HG03039 (cell line): Measurements from ENCODE around the gene SERPINA4.

Experiments used
- ATAC-seq: cut with Tn5 transposase; IDR thresholded peaks from one replicate; pipeline ENCODE4 v1.9.1; 2021; ENCODE audit warnings: mild to moderate bottlenecking, moderate library complexity; ENCODE audit not compliant: unreplicated experiment

SERPINA4 gene

GRCh38 chr14:94613720-94614644, 52.7 kb downstream of the SERPINA4 start:
- no peak for ATAC-seq

- no peak for ATAC-seq
Measured at GRCh38 chr14:94614802-94615201, 53.6 kb downstream of the SERPINA4 start.

DNA sequence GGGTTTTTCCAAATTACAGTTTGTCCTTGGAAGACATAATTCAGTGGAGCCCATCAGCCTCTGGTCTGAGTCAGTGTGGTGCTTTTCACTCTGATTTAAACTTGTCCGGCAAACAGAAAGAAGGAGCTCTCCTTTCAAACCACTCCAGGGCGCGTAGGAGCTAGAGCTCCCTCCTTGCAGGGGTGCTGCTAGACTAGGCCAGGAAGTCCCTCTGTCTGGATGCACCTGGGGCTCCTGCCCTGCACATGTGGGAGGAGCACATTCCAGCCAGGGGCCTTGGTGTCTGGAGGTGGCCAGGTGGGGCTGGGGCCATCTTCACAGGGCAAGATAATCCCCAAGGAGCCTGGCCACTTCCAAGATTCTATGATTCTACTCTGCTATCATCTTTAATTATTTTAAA, 54.0 kb downstream of the SERPINA4 start:
- ATAC-seq: no peak

DNA sequence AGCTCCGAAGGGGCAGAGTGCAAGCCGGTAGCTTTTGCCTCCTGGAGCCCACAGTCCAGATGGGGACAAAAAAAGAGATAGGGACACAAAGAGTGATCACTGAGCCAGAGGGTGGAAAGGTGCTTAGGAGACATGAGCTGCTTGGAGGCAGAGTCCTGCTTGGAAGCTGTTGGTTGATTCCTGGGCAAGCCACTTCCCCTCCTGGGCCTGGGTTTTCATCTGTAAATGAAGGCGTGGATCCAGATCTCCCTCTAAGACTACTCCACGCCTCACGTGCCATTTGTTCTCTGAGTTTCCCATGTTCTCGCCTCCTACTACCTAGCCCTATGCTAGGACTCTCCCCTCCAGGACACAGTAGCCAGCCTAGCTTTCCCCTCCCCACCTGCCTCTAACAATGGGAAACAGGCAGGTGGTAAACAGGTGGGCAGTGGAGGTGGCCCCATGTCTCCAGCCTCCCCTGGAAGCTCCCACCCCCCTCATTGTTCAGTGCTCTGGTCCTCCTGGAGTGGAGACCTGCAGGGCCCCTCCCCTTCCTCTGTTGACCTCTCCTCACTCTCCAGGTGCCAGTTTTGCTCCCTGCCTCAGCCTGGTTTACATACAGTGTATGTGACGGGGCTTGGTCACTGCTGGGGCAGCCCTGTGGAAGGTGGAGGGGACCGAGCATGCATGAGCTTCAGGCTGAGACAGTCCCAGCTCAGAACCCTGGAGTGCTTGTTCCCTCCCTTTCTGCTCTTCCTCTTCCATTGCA, 54.8 kb downstream of the SERPINA4 start:
- ATAC-seq: no peak

- no peak for ATAC-seq
Measured at GRCh38 chr14:94617366-94617941, 56.2 kb downstream of the SERPINA4 start.

- ATAC-seq: no peak
Measured at GRCh38 chr14:94617988-94618822, 57.0 kb downstream of the SERPINA4 start.

GRCh38 chr14:94619297-94619696, 58.1 kb downstream of the SERPINA4 start:
- ATAC-seq: no peak
